ENCODE results near the gene MLLT3.

DNA sequence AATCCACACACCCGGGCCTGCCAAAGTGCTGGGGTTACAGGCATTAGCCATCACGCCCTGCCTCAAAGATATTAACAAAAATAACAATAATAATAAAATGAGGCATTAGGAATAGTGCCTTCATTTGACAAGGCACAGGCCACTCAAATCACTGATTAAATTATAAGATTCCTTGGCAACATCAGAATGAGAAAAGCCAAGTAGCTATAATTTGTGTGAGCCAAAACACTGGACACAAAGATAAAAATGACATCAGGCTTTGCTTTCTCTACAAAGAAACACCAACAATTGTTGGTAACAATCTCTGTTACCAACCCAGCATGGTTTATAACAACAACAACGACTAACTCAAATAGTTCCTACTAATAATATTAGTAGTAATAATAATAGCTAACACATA is 73.2 kb downstream of the MLLT3 start:
- TF ChIP-seq, protein P1, sequence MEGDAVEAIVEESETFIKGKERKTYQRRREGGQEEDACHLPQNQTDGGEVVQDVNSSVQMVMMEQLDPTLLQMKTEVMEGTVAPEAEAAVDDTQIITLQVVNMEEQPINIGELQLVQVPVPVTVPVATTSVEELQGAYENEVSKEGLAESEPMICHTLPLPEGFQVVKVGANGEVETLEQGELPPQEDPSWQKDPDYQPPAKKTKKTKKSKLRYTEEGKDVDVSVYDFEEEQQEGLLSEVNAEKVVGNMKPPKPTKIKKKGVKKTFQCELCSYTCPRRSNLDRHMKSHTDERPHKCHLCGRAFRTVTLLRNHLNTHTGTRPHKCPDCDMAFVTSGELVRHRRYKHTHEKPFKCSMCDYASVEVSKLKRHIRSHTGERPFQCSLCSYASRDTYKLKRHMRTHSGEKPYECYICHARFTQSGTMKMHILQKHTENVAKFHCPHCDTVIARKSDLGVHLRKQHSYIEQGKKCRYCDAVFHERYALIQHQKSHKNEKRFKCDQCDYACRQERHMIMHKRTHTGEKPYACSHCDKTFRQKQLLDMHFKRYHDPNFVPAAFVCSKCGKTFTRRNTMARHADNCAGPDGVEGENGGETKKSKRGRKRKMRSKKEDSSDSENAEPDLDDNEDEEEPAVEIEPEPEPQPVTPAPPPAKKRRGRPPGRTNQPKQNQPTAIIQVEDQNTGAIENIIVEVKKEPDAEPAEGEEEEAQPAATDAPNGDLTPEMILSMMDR (conservative IDR thresholded peaks at IDR 0.05 in 1 of 2, IDR thresholded peaks at IDR 0.05 in 1 of 2; ENCODE audit: low read depth in 1 of 2, low read length in 2 of 2), result no peak
- no peak for TF ChIP-seq EZH2 (IDR thresholded peaks at IDR 0.05; ENCODE audit: low read length, missing control alignments)
